ENCODE data around the gene PGM5.

DNA sequence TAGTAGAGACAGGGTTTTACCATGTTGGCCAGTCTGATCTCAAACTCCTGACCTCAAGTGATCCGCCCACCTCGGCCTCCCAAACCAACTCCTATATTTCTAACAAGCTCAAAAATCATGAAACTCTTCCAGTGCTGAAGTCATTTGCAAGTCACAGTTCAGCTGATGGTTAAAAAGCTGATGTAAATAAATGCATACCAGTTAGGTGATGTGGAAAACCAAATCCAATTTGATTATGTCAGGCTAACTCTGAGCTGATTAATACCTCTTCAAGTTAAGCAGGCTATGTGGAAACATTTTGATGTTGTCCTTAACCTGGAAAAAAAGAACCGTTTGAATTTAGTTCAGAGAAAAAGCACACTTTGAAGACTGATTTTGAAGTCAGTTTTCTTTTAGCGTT is 133.2 kb downstream of the PGM5 start:
- no peak for TF ChIP-seq CTCF (conservative IDR thresholded peaks at IDR 0.05; ENCODE audit: low read depth, low read length)
- TF ChIP-seq RFX5 (IDR thresholded peaks at IDR 0.05; ENCODE audit: low read depth, low read length): no peak
- TF ChIP-seq FOS (IDR thresholded peaks at IDR 0.05; ENCODE audit: low read depth, low read length): no peak
- TF ChIP-seq, protein P1, sequence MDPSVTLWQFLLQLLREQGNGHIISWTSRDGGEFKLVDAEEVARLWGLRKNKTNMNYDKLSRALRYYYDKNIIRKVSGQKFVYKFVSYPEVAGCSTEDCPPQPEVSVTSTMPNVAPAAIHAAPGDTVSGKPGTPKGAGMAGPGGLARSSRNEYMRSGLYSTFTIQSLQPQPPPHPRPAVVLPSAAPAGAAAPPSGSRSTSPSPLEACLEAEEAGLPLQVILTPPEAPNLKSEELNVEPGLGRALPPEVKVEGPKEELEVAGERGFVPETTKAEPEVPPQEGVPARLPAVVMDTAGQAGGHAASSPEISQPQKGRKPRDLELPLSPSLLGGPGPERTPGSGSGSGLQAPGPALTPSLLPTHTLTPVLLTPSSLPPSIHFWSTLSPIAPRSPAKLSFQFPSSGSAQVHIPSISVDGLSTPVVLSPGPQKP (IDR thresholded peaks at IDR 0.05; ENCODE audit: borderline replicate concordance, low read depth, low read length): no peak
- no peak for TF ChIP-seq POLR2A (IDR thresholded peaks at IDR 0.05; ENCODE audit: low read depth, low read length)
- TF ChIP-seq USF2 (IDR thresholded peaks at IDR 0.05; ENCODE audit: low read depth, low read length): no peak
- TF ChIP-seq RAD21 (IDR thresholded peaks at IDR 0.05; ENCODE audit: low read length): no peak
- no peak for TF ChIP-seq MXI1 (IDR thresholded peaks at IDR 0.05; ENCODE audit: borderline replicate concordance, low read depth, low read length)
- TF ChIP-seq MAFK (IDR thresholded peaks at IDR 0.05; ENCODE audit: low read depth, low read length): no peak
- no peak for TF ChIP-seq SMC3 (IDR thresholded peaks at IDR 0.05; ENCODE audit: low read depth, low read length)
- TF ChIP-seq RCOR1 (IDR thresholded peaks at IDR 0.05; ENCODE audit: insufficient replicate concordance, low read length): no peak
- TF ChIP-seq NFE2L2 (IDR thresholded peaks at IDR 0.05; ENCODE audit: low read depth, low read length): peak; percentile 27; the same call in 1 of the 2 replicates
- TF ChIP-seq MAZ (IDR thresholded peaks at IDR 0.05; ENCODE audit: borderline replicate concordance, low read depth, low read length): no peak
- peak; percentile 19; the same call in 1 of the 2 replicates for TF ChIP-seq CEBPB (IDR thresholded peaks at IDR 0.05; ENCODE audit: low read depth, low read length)
